Frontal cortex (tissue), 4 donors: ENCODE measurements around the gene SIGLEC9. TPM values are rescaled to one million over a fixed set of nuclear protein-coding genes. Genes with fewer than 3 reads are reported as not detected.
"Not testable (repeated sequence)": the region's sequence is repeated elsewhere in the genome, so short reads cannot be mapped to it uniquely, and the experiment has no call there.

Experiments used
- DNase-seq, 2 donors: peaks; one replicate each; pipeline ENCODE4 v3.0.0; 2012; ENCODE audit warnings: low spot score in 2 of 2
- FAIRE-seq: peaks from 2 replicates; lab custom pipeline; 2012; peaks lifted over from hg19 to GRCh38; lab: Jason Lieb, UNC
- total RNA-seq: library from RNA; depleted of rRNA; stranded (reverse); fragments of >200 nt; gene quantifications from one replicate; pipeline ENCODE4 v1.2.3, GENCODE V29; 2014
- donor health status: control.
- donor health status: control.
- donor health status: control.

Gene SIGLEC9
- total RNA-seq, 1 donor from 2014 or later: 0.41 TPM

- DNase-seq: no peak
- FAIRE-seq: no peak
These were observed 16.5 kb downstream of the SIGLEC9 start for GRCh38 chr19:51141181-51141580.

GRCh38 chr19:51142119-51142518 lies 17.4 kb downstream of the SIGLEC9 start, which contains the start of gene SIGLEC7:
TSS of gene SIGLEC7 (plus strand) at chr19:51142301. CDS start at chr19:51142370, 69 bp downstream.
- no peak for FAIRE-seq

GRCh38 chr19:51142809-51143475 lies 18.2 kb downstream of the SIGLEC9 start:
- not testable (repeated sequence) for FAIRE-seq, DNase-seq

More at GRCh38 chr19:51142119-51142518, 17.4 kb downstream of the SIGLEC9 start, which contains the start of gene SIGLEC7:
- DNase-seq: no peak

GRCh38 chr19:51143486-51143885 lies 18.8 kb downstream of the SIGLEC9 start:
- DNase-seq: no peak
- no peak for FAIRE-seq

- no peak for FAIRE-seq
- DNase-seq: no peak
These were observed 19.9 kb downstream of the SIGLEC9 start for GRCh38 chr19:51144482-51145045.

- FAIRE-seq: no peak
- no peak for DNase-seq
These were observed 21.3 kb downstream of the SIGLEC9 start for GRCh38 chr19:51145916-51146493.

- no peak for DNase-seq
- FAIRE-seq: no peak
These were observed 22.0 kb downstream of the SIGLEC9 start for GRCh38 chr19:51146751-51147150.

- DNase-seq (no peak), FAIRE-seq (no peak)
These were observed 23.0 kb downstream of the SIGLEC9 start for GRCh38 chr19:51147663-51148062.

DNA sequence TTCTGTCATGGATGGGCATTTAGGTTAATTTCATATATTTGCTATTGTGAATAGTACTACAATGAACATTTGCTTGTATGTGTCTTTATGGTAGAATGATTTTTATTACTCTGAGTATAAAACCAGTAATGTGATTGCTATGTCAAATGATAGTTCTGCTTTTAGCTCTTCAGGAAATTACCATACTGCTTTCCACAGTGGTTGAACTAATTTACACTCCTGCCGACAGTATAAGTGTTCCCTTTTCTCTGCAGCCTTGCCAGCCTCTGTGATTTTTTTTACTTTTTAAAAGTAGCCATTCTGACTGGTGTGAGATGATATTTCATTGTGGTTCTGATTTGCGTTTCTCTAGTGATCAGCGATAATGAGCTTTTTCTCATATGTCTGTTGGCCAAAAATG lies 23.9 kb downstream of the SIGLEC9 start:
- FAIRE-seq: no peak

GRCh38 chr19:51150627-51151026 lies 25.9 kb downstream of the SIGLEC9 start:
- DNase-seq (no peak), FAIRE-seq (no peak)

More for the DNA sequence above, 23.9 kb downstream of the SIGLEC9 start:
- DNase-seq: no peak

- no peak for FAIRE-seq
- DNase-seq: no peak
These were observed 32.0 kb downstream of the SIGLEC9 start for GRCh38 chr19:51156710-51157109.

DNA sequence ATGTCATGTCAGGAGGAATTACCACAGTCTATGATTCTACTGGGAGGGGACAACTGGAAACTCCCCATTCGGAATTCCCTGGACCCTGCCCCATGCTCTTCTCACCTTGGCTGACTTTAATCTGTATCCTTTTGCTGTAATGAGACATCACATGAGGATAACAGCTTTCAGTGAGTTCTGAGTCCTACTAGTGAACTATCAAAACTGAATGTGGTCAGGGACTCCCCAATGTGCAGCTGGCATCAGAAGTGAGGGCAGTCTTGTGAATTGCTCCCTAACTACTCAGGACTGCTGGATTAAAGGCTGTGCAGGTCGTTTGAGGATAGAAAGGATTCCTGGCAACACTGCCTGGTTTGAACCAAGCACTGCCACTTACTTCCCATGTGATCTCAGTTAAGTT lies 32.6 kb downstream of the SIGLEC9 start:
- FAIRE-seq: no peak
- no peak for DNase-seq

GRCh38 chr19:51158474-51159129 lies 33.9 kb downstream of the SIGLEC9 start:
- FAIRE-seq (no peak), DNase-seq (no peak)

DNA sequence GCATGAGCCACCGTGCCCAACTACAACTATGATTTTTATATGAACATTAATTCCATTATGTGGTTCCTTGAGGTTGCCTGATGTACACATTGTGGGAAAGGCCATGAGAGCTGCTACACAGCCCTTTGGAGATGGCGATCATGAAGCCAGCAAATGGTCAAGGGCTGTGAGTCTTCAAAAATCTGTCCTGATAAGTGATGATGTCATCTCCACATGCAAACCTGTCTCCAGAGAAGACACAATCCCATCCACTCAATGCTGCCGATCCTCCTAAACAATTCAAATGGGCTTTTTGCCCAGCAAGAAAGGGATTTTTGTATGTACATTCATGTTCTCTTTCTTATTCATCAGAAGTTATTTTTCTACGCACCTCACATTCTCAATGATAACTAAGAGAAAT lies 35.0 kb downstream of the SIGLEC9 start:
- FAIRE-seq (no peak), DNase-seq (no peak)

- no peak for DNase-seq
- FAIRE-seq: no peak
These were observed 36.6 kb downstream of the SIGLEC9 start for GRCh38 chr19:51161266-51161665.

- DNase-seq (no peak), FAIRE-seq (no peak)
These were observed 37.3 kb downstream of the SIGLEC9 start for GRCh38 chr19:51161867-51162496.

GRCh38 chr19:51163257-51163656 lies 38.6 kb downstream of the SIGLEC9 start:
- FAIRE-seq: no peak
- DNase-seq: no peak

- FAIRE-seq: no peak
- no peak for DNase-seq
These were observed 39.5 kb downstream of the SIGLEC9 start for GRCh38 chr19:51164215-51164614.

- no peak for FAIRE-seq
These were observed 42.3 kb downstream of the SIGLEC9 start for GRCh38 chr19:51166846-51167490.

More at GRCh38 chr19:51166846-51167490, 42.3 kb downstream of the SIGLEC9 start:
- DNase-seq: no peak
